Amygdala (tissue), 56 donors: Measurements from ENCODE around the gene CUX1.
A peak's percentile ranks its signal among the peaks of the same experiment; 100 is the strongest.
"Not testable (repeated sequence)": the region's sequence is repeated elsewhere in the genome, so short reads cannot be mapped to it uniquely, and the experiment has no call there.

ENCODE experiments used
- DNase-seq, 56 donors: peaks; one replicate each; lab custom pipeline; 2025; lab: John Stamatoyannopoulos, UW

The CUX1 gene

GRCh38 chr7:101798173-101798572, 19.3 kb upstream of the CUX1 start:
- DNase-seq: not testable (repeated sequence)

- DNase-seq: no peak
These were observed 14.0 kb upstream of the CUX1 start for GRCh38 chr7:101803203-101804087.

- no peak for DNase-seq
These were observed 13.1 kb upstream of the CUX1 start for GRCh38 chr7:101804088-101804963.

GRCh38 chr7:101804967-101805366, 12.5 kb upstream of the CUX1 start:
- no peak for DNase-seq

GRCh38 chr7:101812595-101812994, 4.8 kb upstream of the CUX1 start:
- no peak for DNase-seq

GRCh38 chr7:101813402-101814019, 3.9 kb upstream of the CUX1 start:
- DNase-seq: no peak

GRCh38 chr7:101814081-101814990, 3.1 kb upstream of the CUX1 start:
- DNase-seq: peak in 33 of 56 donors; percentile 7 to 70 (median 27)

- DNase-seq: peak in 30 of 56 donors; percentile 5 to 79 (median 50)
These were observed 2.2 kb upstream of the CUX1 start for GRCh38 chr7:101814991-101815825.

- DNase-seq: peak in 40 of 56 donors; percentile 12 to 79 (median 48)
These were observed 1.4 kb upstream of the CUX1 start for GRCh38 chr7:101815826-101816594.

GRCh38 chr7:101816595-101817470, 593 bp upstream of the CUX1 start:
- peak in 30 of 56 donors; percentile 4 to 60 (median 18) for DNase-seq

GRCh38 chr7:101818287-101819071, 1.1 kb downstream of the CUX1 start:
- no peak for DNase-seq

- no peak for DNase-seq
These were observed 1.8 kb downstream of the CUX1 start for GRCh38 chr7:101819183-101819582.

GRCh38 chr7:101819913-101820522, 2.6 kb downstream of the CUX1 start:
- DNase-seq: no peak

GRCh38 chr7:101820703-101821102, 3.3 kb downstream of the CUX1 start:
- DNase-seq: no peak

GRCh38 chr7:101822632-101823031, 5.2 kb downstream of the CUX1 start:
- DNase-seq: not testable (repeated sequence)

- no peak for DNase-seq
These were observed 5.7 kb downstream of the CUX1 start for GRCh38 chr7:101823096-101823495.
